Lung (tissue), 12 donors: Measurements from ENCODE around the gene FGF14. TPM values are rescaled to one million over a fixed set of nuclear protein-coding genes. Genes with fewer than 3 reads are reported as not detected.

ENCODE experiments used
- ATAC-seq: fragments of 200-7000 bp; cut with Tn5 transposase; one replicate; pipeline ENCODE4 v1.9.1; 2020; ENCODE audit warnings: moderate number of reproducible peaks; ENCODE audit not compliant: insufficient read depth, low FRiP score
- DNase-seq, 3 donors: peaks; one replicate each; pipeline ENCODE4 v3.0.0-alpha.2; 2013 to 2017
- H3K27ac ChIP-seq, 2 donors: one replicate each; pipeline ENCODE4 v1.5.1; 2013; ENCODE audit warnings: mild to moderate bottlenecking in 2 of 2, moderate library complexity in 2 of 2, control low read depth in 1 of 2, inconsistent platforms in 1 of 2, low read depth in 1 of 2, low read length in 1 of 2
- H3K27me3 ChIP-seq, 3 donors: one replicate each; pipeline ENCODE4 v1.5.1; 2013; ENCODE audit warnings: low read length in 2 of 3; ENCODE audit not compliant: control insufficient read depth in 3 of 3, insufficient read depth in 3 of 3
- H3K36me3 ChIP-seq, 4 donors: one replicate each; pipeline ENCODE4 v1.5.1; 2013; ENCODE audit warnings: low read length in 4 of 4, mild to moderate bottlenecking in 1 of 4, moderate library complexity in 1 of 4; ENCODE audit not compliant: control insufficient read depth in 4 of 4, insufficient read depth in 4 of 4
- H3K4me1 ChIP-seq, 5 donors: one replicate each; pipeline ENCODE4 v1.5.1; 2013; ENCODE audit warnings: low read length in 5 of 5, mild to moderate bottlenecking in 2 of 5, moderate library complexity in 1 of 5; ENCODE audit not compliant: control insufficient read depth in 5 of 5, insufficient read depth in 5 of 5
- H3K4me3 ChIP-seq: one replicate; pipeline ENCODE4 v1.5.1; 2013; ENCODE audit warnings: mild to moderate bottlenecking, control low read depth, moderate library complexity
- H3K9ac ChIP-seq, 2 donors: one replicate each; pipeline ENCODE4 v1.5.1; 2013; ENCODE audit warnings: low read length in 2 of 2, control low read depth in 1 of 2; ENCODE audit not compliant: insufficient read depth in 1 of 2
- H3K9me3 ChIP-seq, 4 donors: one replicate each; pipeline ENCODE4 v1.5.1; 2013; ENCODE audit warnings: low read length in 3 of 4, mild to moderate bottlenecking in 1 of 4, moderate library complexity in 1 of 4; ENCODE audit not compliant: control insufficient read depth in 4 of 4, insufficient read depth in 3 of 4
- WGBS, 2 donors: extraction: QIAGEN DNeasy Blood & Tissue Kit; methylation state at CpG; one replicate each; pipeline ENCODE4 v1.1.7; 2013; 5-methylcytosine and 5-hydroxymethylcytosine counted together
- polyA plus RNA-seq, 2 donors: library from polyadenylated mRNA; stranded (reverse); fragments of 200-250 nt; gene quantifications; one replicate each; pipeline ENCODE4 v1.2.1, GENCODE V29; 2013
- total RNA-seq, 2 donors: library from RNA; depleted of rRNA in 1 of 2; stranded (reverse); fragments of >200 nt in 1 of 2; gene quantifications; one replicate each; pipeline ENCODE4 v1.2.1, GENCODE V29; 2014 to 2021
- TF ChIP-seq, protein P1 (sequence below): IDR thresholded peaks from 2 replicates; pipeline ENCODE4 v1.5.1; 2012; ENCODE audit warnings: mild to moderate bottlenecking; ENCODE audit errors: control extremely low read depth, extremely low read depth
- donor health status: control.
- donor health status: control.
- donor health status: Bipolar disorder and iron deficiency.
- donor health status: healthy.
- donor health status: DM: yes; HTN: yes; CAD: no.

The FGF14 gene
- total and polyA plus RNA-seq, 4 donors: 0.59 to 12.9 (median 2.3) TPM

- DNase-seq (no peak), ATAC-seq (no peak)
- no peaks in the 10 kb centered on the region for H3K27me3 ChIP-seq
- TF ChIP-seq, protein P1, sequence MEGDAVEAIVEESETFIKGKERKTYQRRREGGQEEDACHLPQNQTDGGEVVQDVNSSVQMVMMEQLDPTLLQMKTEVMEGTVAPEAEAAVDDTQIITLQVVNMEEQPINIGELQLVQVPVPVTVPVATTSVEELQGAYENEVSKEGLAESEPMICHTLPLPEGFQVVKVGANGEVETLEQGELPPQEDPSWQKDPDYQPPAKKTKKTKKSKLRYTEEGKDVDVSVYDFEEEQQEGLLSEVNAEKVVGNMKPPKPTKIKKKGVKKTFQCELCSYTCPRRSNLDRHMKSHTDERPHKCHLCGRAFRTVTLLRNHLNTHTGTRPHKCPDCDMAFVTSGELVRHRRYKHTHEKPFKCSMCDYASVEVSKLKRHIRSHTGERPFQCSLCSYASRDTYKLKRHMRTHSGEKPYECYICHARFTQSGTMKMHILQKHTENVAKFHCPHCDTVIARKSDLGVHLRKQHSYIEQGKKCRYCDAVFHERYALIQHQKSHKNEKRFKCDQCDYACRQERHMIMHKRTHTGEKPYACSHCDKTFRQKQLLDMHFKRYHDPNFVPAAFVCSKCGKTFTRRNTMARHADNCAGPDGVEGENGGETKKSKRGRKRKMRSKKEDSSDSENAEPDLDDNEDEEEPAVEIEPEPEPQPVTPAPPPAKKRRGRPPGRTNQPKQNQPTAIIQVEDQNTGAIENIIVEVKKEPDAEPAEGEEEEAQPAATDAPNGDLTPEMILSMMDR: no peak
- H3K9ac ChIP-seq: no peak overlapping the region
- H3K27ac ChIP-seq: no peak overlapping the region
- no peak overlapping the region for H3K4me3 ChIP-seq
- H3K9me3 ChIP-seq: no peaks in the 10 kb centered on the region
- H3K4me1 ChIP-seq: no peaks in the 10 kb centered on the region
- H3K36me3 ChIP-seq: no peaks in the 10 kb centered on the region
- WGBS, 2 donors: 94 to 95% methylated on average over 2 of the region's 2 CpGs
Measured at GRCh38 chr13:102359264-102359663, 42.6 kb downstream of the FGF14 start.

- no peaks in the 10 kb centered on the region for H3K36me3 ChIP-seq
- no peak overlapping the region for H3K9ac ChIP-seq
- H3K4me1 ChIP-seq: no peaks in the 10 kb centered on the region
- H3K27ac ChIP-seq: no peak overlapping the region
- ATAC-seq: no peak
- 76 to 85% methylated on average over 3 of the region's 3 CpGs for WGBS, 2 donors
- TF ChIP-seq, protein P1: no peak
- DNase-seq: no peak
- H3K27me3 ChIP-seq: no peaks in the 10 kb centered on the region
- no peaks in the 10 kb centered on the region for H3K9me3 ChIP-seq
- no peak overlapping the region for H3K4me3 ChIP-seq
Measured at GRCh38 chr13:102355251-102355650, 46.6 kb downstream of the FGF14 start.

GRCh38 chr13:102354011-102354410 is 47.8 kb downstream of the FGF14 start:
- no peaks in the 10 kb centered on the region for H3K36me3 ChIP-seq
- H3K27ac ChIP-seq: no peak overlapping the region
- H3K4me3 ChIP-seq: no peak overlapping the region
- H3K9ac ChIP-seq: no peak overlapping the region
- TF ChIP-seq, protein P1: no peak
- 59 to 67% methylated on average over 1 of the region's 1 CpG for WGBS, 2 donors
- no peaks in the 10 kb centered on the region for H3K4me1 ChIP-seq
- ATAC-seq (no peak), DNase-seq (no peak)
- no peaks in the 10 kb centered on the region for H3K27me3 ChIP-seq
- H3K9me3 ChIP-seq: no peaks in the 10 kb centered on the region

GRCh38 chr13:102351521-102351920 is 50.3 kb downstream of the FGF14 start:
- TF ChIP-seq, protein P1: no peak
- H3K27ac ChIP-seq: no peak overlapping the region
- ATAC-seq (no peak), DNase-seq (no peak)
- no peak overlapping the region for H3K9ac ChIP-seq
- H3K4me3 ChIP-seq: no peak overlapping the region
- no peaks in the 10 kb centered on the region for H3K9me3 ChIP-seq
- H3K4me1 ChIP-seq: peaks cover 0 to 2% (median 0%) of the 10 kb centered on the region in 5 donors
- no peaks in the 10 kb centered on the region for H3K36me3 ChIP-seq
- WGBS, 2 donors: 72 to 83% methylated on average over 5 of the region's 5 CpGs
- H3K27me3 ChIP-seq: no peaks in the 10 kb centered on the region
